SK-N-SH (cell line): ENCODE results near the gene SECISBP2L. TPM values are rescaled to one million over a fixed set of nuclear protein-coding genes. Genes with fewer than 3 reads are reported as not detected.

Source experiments
- CTCF ChIA-PET: fragments of 300-600, 350-600 bp; formaldehyde crosslinking; extraction: SDS; loops from one replicate; lab custom pipeline; 2021; lab: Yijun Ruan, JAX
- POLR2A ChIA-PET: fragments of 350-600 bp; sonication (Branson Sonifier 250); formaldehyde crosslinking; extraction: SDS; loops from one replicate; lab custom pipeline; 2020; ENCODE audit warnings: antibody characterized with exemption, inconsistent platforms; lab: Yijun Ruan, JAX
- DNase-seq: peaks from one replicate; pipeline ENCODE4 v3.0.0; 2012
- H2AFZ ChIP-seq: fragments of 200-600 bp; sonication (generic); 2 replicates; pipeline ENCODE4 v1.8.1; 2016; ENCODE audit warnings: antibody characterized with exemption, mild to moderate bottlenecking, low read depth
- H3F3A ChIP-seq: fragments of 200-600 bp; sonication (generic); replicated peaks from 2 replicates; pipeline ENCODE3; 2016; ENCODE audit warnings: antibody characterized with exemption, mild to moderate bottlenecking; ENCODE audit not compliant: insufficient read depth
- H3K27ac ChIP-seq, 2 experiments: fragments of 200-500 bp in 1 of 2; fragments of 200-600 bp in 1 of 2; sonication (Bioruptor generic) in 1 of 2; sonication (generic), shearing (Covaris generic) in 1 of 2; 2 replicates each; pipeline versions ENCODE4 v1.5.1 to v1.6.1; 2014 to 2016; ENCODE audit warnings: low read depth in 2 of 2, inconsistent platforms in 1 of 2, low read length in 1 of 2, mild to moderate bottlenecking in 1 of 2, mixed read lengths in 1 of 2
- H3K27me3 ChIP-seq: fragments of 200-600 bp; sonication (generic), shearing (Covaris generic); 2 replicates; pipeline ENCODE4 v1.6.1; 2016; ENCODE audit warnings: mixed run types; ENCODE audit not compliant: insufficient read depth
- H3K36me3 ChIP-seq, 2 experiments: fragments of 200-500 bp in 1 of 2; fragments of 200-600 bp in 1 of 2; sonication (Bioruptor generic) in 1 of 2; sonication (generic) in 1 of 2; replicated peaks in 1 of 2; 2 replicates each; pipeline versions ENCODE3 to v1.5.1; 2014 to 2016; ENCODE audit warnings: low read length in 1 of 2, mild to moderate bottlenecking in 1 of 2; ENCODE audit not compliant: insufficient read depth in 2 of 2, control insufficient read depth in 1 of 2
- H3K4me1 ChIP-seq, 2 experiments: fragments of 200-500 bp in 1 of 2; fragments of 200-600 bp in 1 of 2; sonication (Bioruptor generic) in 1 of 2; sonication (generic), shearing (Covaris generic) in 1 of 2; 2 replicates each; pipeline versions ENCODE4 v1.5.1 to v1.6.1; 2014 to 2016; ENCODE audit warnings: low read depth in 1 of 2, low read length in 1 of 2, mixed run types in 1 of 2; ENCODE audit not compliant: insufficient read depth in 2 of 2, control insufficient read depth in 1 of 2
- H3K4me2 ChIP-seq: fragments of 200-600 bp; sonication (generic), shearing (Covaris generic); 2 replicates; pipeline ENCODE4 v1.6.1; 2017; ENCODE audit warnings: mixed run types
- H3K4me3 ChIP-seq, 2 experiments: fragments of 200-500 bp in 1 of 2; fragments of 200-600 bp in 1 of 2; sonication (Bioruptor generic) in 1 of 2; sonication (generic), shearing (Covaris generic) in 1 of 2; 2 replicates each; pipeline versions ENCODE4 v1.5.1 to v1.8.1; 2014 to 2016; ENCODE audit warnings: low read depth in 2 of 2, inconsistent platforms in 1 of 2, low read length in 1 of 2, mild to moderate bottlenecking in 1 of 2, mixed read lengths in 1 of 2, moderate library complexity in 1 of 2
- H3K79me2 ChIP-seq: fragments of 200-600 bp; sonication (generic); 2 replicates; pipeline ENCODE4 v1.8.1; 2017; ENCODE audit warnings: mild to moderate bottlenecking; ENCODE audit not compliant: insufficient read depth
- H3K9ac ChIP-seq: fragments of 200-600 bp; sonication (generic); 2 replicates; pipeline ENCODE4 v1.6.1; 2017; ENCODE audit warnings: mixed run types
- H3K9me2 ChIP-seq: fragments of 200-600 bp; sonication (generic); 2 replicates; pipeline ENCODE4 v1.6.1; 2017; ENCODE audit warnings: mixed run types
- H3K9me3 ChIP-seq: fragments of 200-600 bp; sonication (generic); 2 replicates; pipeline ENCODE4 v1.6.1; 2017; ENCODE audit warnings: mixed run types, mild to moderate bottlenecking, moderate library complexity
- H4K20me1 ChIP-seq: fragments of 200-600 bp; sonication (generic); 2 replicates; pipeline ENCODE4 v1.6.1; 2017; ENCODE audit warnings: mild to moderate bottlenecking, mixed run types; ENCODE audit not compliant: insufficient read depth
- CHD2 ChIP-seq: fragments of 150-350 bp; IDR thresholded peaks from 2 replicates; pipeline ENCODE4 v1.6.1; 2018; ENCODE audit warnings: low read length; ENCODE audit not compliant: partially characterized antibody
- CTCF ChIP-seq: fragments of 200-600 bp; sonication (generic); IDR thresholded peaks from 2 replicates; pipeline ENCODE4 v1.6.1; 2017; ENCODE audit warnings: antibody characterized with exemption, mild to moderate bottlenecking, moderate library complexity
- ELF1 ChIP-seq: IDR thresholded peaks from 2 replicates; pipeline ENCODE4 v1.4.0; 2012
- GATA2 ChIP-seq: sonication (generic); formaldehyde crosslinking; IDR thresholded peaks from 2 replicates; pipeline ENCODE4 v1.5.0; 2020; ENCODE audit warnings: mild to moderate bottlenecking, missing genetic modification reagents
- JUND ChIP-seq: IDR thresholded peaks from 2 replicates; pipeline ENCODE4 v1.4.0; 2012
- MAX ChIP-seq: IDR thresholded peaks from 2 replicates; pipeline ENCODE4 v1.4.0; 2012; ENCODE audit warnings: low read depth
- NFIC ChIP-seq: IDR thresholded peaks from 2 replicates; pipeline ENCODE4 v1.4.0; 2012; ENCODE audit warnings: borderline replicate concordance
- NRF1 ChIP-seq: IDR thresholded peaks from 2 replicates; pipeline ENCODE4 v1.6.1; 2012; ENCODE audit warnings: low read depth, mild to moderate bottlenecking, low read length
- PBX3 ChIP-seq: IDR thresholded peaks from 2 replicates; pipeline ENCODE4; 2012
- RAD21 ChIP-seq: IDR thresholded peaks from 2 replicates; pipeline ENCODE4 v1.6.1; 2012; ENCODE audit warnings: mild to moderate bottlenecking, low read length
- RCOR1 ChIP-seq: fragments of 150-350 bp; IDR thresholded peaks from 2 replicates; pipeline ENCODE4 v1.6.1; 2017; ENCODE audit warnings: antibody characterized with exemption, low read length
- REST ChIP-seq: IDR thresholded peaks from 2 replicates; pipeline ENCODE4 v1.6.1; 2012; ENCODE audit warnings: mild to moderate bottlenecking, low read depth, low read length, moderate library complexity
- RXRA ChIP-seq: IDR thresholded peaks from 2 replicates; pipeline ENCODE4 v1.4.0; 2012; ENCODE audit warnings: low read depth, mild to moderate bottlenecking, borderline replicate concordance
- TAF1 ChIP-seq: IDR thresholded peaks from 2 replicates; pipeline ENCODE4 v1.6.1; 2012; ENCODE audit warnings: low read depth, mild to moderate bottlenecking, low read length, moderate library complexity, borderline replicate concordance
- TCF12 ChIP-seq: IDR thresholded peaks from 2 replicates; pipeline ENCODE4 v1.4.0; 2012
- TEAD4 ChIP-seq: IDR thresholded peaks from 2 replicates; pipeline ENCODE4 v1.4.0; 2012; ENCODE audit warnings: mild to moderate bottlenecking, borderline replicate concordance; ENCODE audit not compliant: insufficient read depth
- USF2 ChIP-seq: fragments of 150-350 bp; IDR thresholded peaks from 2 replicates; pipeline ENCODE4 v1.6.1; 2017; ENCODE audit warnings: antibody characterized with exemption, low read length, low read depth, borderline replicate concordance
- YY1 ChIP-seq: IDR thresholded peaks from 2 replicates; pipeline ENCODE4 v1.4.0; 2012; ENCODE audit warnings: low read depth, mild to moderate bottlenecking
- ZBTB33 ChIP-seq: IDR thresholded peaks from 2 replicates; pipeline ENCODE4 v1.4.0; 2012; ENCODE audit warnings: low read depth, borderline replicate concordance
- polyA plus RNA-seq, 3 experiments: library from polyadenylated mRNA; depleted of rRNA; stranded (reverse); fragments of >200 nt; gene quantifications; 2 replicates each; pipeline ENCODE4 v1.2.3, GENCODE V29; 2012

Gene SECISBP2L
- polyA plus RNA-seq, 1 of the 3 experiments (the other 2 are of a cell fraction) = 6.0 TPM

- Histone ChIP-seq H3F3A (peaks cover 9% of the 10 kb centered on the region), H3K9me3 (no peaks in the 10 kb centered on the region), H3K36me3 (peaks cover 19 to 25% of the 10 kb centered on the region in 2 experiments), H3K4me3 (no peak overlapping the region), H3K27ac (no peak overlapping the region), H4K20me1 (peaks cover 21% of the 10 kb centered on the region), H3K4me2 (no peak overlapping the region)
- TF ChIP-seq TCF12 (no peak), GATA2 (CRISPR knock-in tag) (no peak), NFIC (no peak), USF2 (no peak), NRF1 (no peak), ELF1 (no peak), TAF1 (no peak), RXRA (no peak), YY1 (no peak), TEAD4 (no peak)
- TF ChIP-seq, all 33 proteins: peak for 0
- no peak for DNase-seq
- H3K27me3 ChIP-seq = no peaks in the 10 kb centered on the region
- ChIA-PET CTCF (interaction anchor here (3.6 kb wide), 1 partner anchor 179 kb away, joined by 13 read pairs; no protein-coding TSS in a partner anchor), POLR2A (no interaction called here)
- H3K9ac ChIP-seq = no peak overlapping the region
- peaks cover 99% of the 10 kb centered on the region for H3K79me2 ChIP-seq
- no peaks in the 10 kb centered on the region for H3K9me2 ChIP-seq
- no peak overlapping the region for H2AFZ ChIP-seq
- H3K4me1 ChIP-seq = peaks cover 5 to 23% of the 10 kb centered on the region in 2 experiments; a peak in 2 of 4 replicates
Observed at GRCh38 chr15:49040151-49040550, 6.1 kb downstream of the SECISBP2L start.

- Histone ChIP-seq H3K9me3 (no peaks in the 10 kb centered on the region), H3K9me2 (no peaks in the 10 kb centered on the region), H3K9ac (no peak overlapping the region), H2AFZ (no peak overlapping the region), H3K79me2 (peaks cover 96% of the 10 kb centered on the region), H3K4me2 (no peak overlapping the region), H4K20me1 (peaks cover 8% of the 10 kb centered on the region; the same call in 1 of the 2 replicates), H3K36me3 (peaks cover 19 to 43% of the 10 kb centered on the region in 2 experiments), H3K4me3 (no peak overlapping the region), H3K4me1 (peaks cover 0 to 15% of the 10 kb centered on the region in 2 experiments; a peak in 2 of 4 replicates), H3K27me3 (no peaks in the 10 kb centered on the region), H3K27ac (peak overlapping the region in 1 of 2 experiments; percentile 30; a peak in 1 of 4 replicates), H3F3A (peaks cover 9% of the 10 kb centered on the region)
- POLR2A ChIA-PET = no interaction called here
- no peak for DNase-seq
- CTCF ChIA-PET = interaction anchor here (0.7 to 3.6 kb wide), 3 partner anchors 70 to 177 kb away, joined by 3 to 13 read pairs (median 9); no protein-coding TSS in a partner anchor
- TF ChIP-seq TEAD4 (no peak), JUND (no peak), RXRA (no peak), MAX (no peak), RAD21 (no peak), RCOR1 (no peak), CHD2 (no peak), ELF1 (no peak), NRF1 (no peak), REST (no peak), PBX3 (no peak), CTCF (no peak), ZBTB33 (no peak)
Observed at GRCh38 chr15:49038382-49038781, 7.9 kb downstream of the SECISBP2L start.
